ENCODE measurements around the gene GABRG3. TPM values are rescaled to one million over a fixed set of nuclear protein-coding genes. Genes with fewer than 3 reads are reported as not detected.

GABRG3 gene
- total and polyA plus RNA-seq, 2 of the 4 experiments (the other 2 are of a cell fraction), result not detected

DNA sequence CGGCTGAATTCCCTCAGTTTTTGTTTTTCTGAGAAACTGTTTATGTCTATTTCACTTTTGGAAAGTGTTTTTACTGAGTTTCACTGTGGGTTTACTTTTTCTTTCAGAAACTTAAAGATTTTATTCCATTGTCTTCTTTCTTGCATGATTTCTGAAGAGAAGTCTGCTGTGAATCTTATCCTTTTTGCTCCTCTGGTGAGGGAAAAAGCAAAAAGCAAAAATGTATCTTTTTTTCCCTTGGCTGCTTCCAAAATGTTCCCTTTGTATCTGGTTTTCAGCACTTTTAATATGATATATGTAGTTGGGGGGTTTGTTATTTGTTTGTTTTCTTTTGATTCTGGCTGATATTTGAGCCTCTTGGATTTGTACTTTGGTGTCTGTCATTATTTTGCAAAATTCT is 538.0 kb downstream of the GABRG3 start:
- Histone ChIP-seq H3K36me3 (ENCODE audit: control insufficient read depth, insufficient read depth, low read length) (no peaks in the 10 kb centered on the region), H4K91ac (ENCODE audit: insufficient read depth, low read depth, low read length) (no peak overlapping the region), H3K4me2 (ENCODE audit: low read depth, low read length) (no peak overlapping the region), H3K79me1 (ENCODE audit: low read depth in 1 of 2, low read length in 2 of 2) (no peaks in the 10 kb centered on the region), H3K56ac (ENCODE audit: extremely low read depth, insufficient read depth, low read length) (no peak overlapping the region), H2AFZ (replicated peaks; ENCODE audit: low read length, poor library complexity) (no peak overlapping the region), H3K27ac (ENCODE audit: insufficient read depth, low read length) (no peak overlapping the region), H2BK15ac (ENCODE audit: low read depth, low read length) (no peak overlapping the region), H3K14ac (replicated peaks; ENCODE audit: low read depth, low read length) (no peak overlapping the region), H3K18ac (ENCODE audit: low read depth, low read length) (no peak overlapping the region), H3K4me3 (ENCODE audit: insufficient read depth, low read depth, low read length) (no peak overlapping the region), H3K9me1 (ENCODE audit: insufficient read depth, low read length) (no peaks in the 10 kb centered on the region), H3K27me3 (ENCODE audit: control insufficient read depth, insufficient read depth, low read length) (no peaks in the 10 kb centered on the region), H3K23ac (ENCODE audit: low read depth, low read length) (no peak overlapping the region), H2AK5ac (ENCODE audit: low read depth, low read length) (no peak overlapping the region), H3K9ac (ENCODE audit: low read depth, low read length) (no peak overlapping the region), H3K4me1 (ENCODE audit: control insufficient read depth, insufficient read depth, low read length) (no peaks in the 10 kb centered on the region), H2BK20ac (ENCODE audit: low read depth, low read length) (no peak overlapping the region), H3K4ac (ENCODE audit: low read depth, low read length) (no peak overlapping the region), H4K8ac (ENCODE audit: low read depth in 2 of 2, low read length in 2 of 2) (no peak overlapping the region), H4K5ac (ENCODE audit: low read depth, low read length) (no peak overlapping the region), H3K9me3 (ENCODE audit: control insufficient read depth, insufficient read depth, low read length) (peaks cover 9% of the 10 kb centered on the region; the same call in 1 of the 2 replicates), H2BK5ac (ENCODE audit: low read depth, low read length, poor library complexity, severe bottlenecking) (no peak overlapping the region), H2BK120ac (ENCODE audit: low read depth, low read length) (no peak overlapping the region), H4K20me1 (ENCODE audit: insufficient read depth, low read length) (no peaks in the 10 kb centered on the region), H2AK9ac (replicated peaks; ENCODE audit: low read depth, low read length, poor library complexity) (no peak overlapping the region)
- intact Hi-C loops (cut with micrococcal nuclease), result no loop called here
- TF ChIP-seq RFX5 (IDR thresholded peaks at IDR 0.05; ENCODE audit: low read depth, low read length), result no peak
- TF ChIP-seq RCOR1 (IDR thresholded peaks at IDR 0.05; ENCODE audit: insufficient replicate concordance, low read length), result no peak
- TF ChIP-seq MAZ (IDR thresholded peaks at IDR 0.05; ENCODE audit: borderline replicate concordance, low read depth, low read length), result no peak
- TF ChIP-seq POLR2A (IDR thresholded peaks at IDR 0.05; ENCODE audit: low read depth, low read length), result no peak
- no peak for TF ChIP-seq MAFK (IDR thresholded peaks at IDR 0.05; ENCODE audit: low read depth, low read length)
- TF ChIP-seq RAD21 (IDR thresholded peaks at IDR 0.05; ENCODE audit: low read length), result no peak
- TF ChIP-seq FOS (IDR thresholded peaks at IDR 0.05; ENCODE audit: low read depth, low read length), result no peak
- TF ChIP-seq, protein P1, sequence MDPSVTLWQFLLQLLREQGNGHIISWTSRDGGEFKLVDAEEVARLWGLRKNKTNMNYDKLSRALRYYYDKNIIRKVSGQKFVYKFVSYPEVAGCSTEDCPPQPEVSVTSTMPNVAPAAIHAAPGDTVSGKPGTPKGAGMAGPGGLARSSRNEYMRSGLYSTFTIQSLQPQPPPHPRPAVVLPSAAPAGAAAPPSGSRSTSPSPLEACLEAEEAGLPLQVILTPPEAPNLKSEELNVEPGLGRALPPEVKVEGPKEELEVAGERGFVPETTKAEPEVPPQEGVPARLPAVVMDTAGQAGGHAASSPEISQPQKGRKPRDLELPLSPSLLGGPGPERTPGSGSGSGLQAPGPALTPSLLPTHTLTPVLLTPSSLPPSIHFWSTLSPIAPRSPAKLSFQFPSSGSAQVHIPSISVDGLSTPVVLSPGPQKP (IDR thresholded peaks at IDR 0.05; ENCODE audit: borderline replicate concordance, low read depth, low read length), result no peak
- TF ChIP-seq MXI1 (IDR thresholded peaks at IDR 0.05; ENCODE audit: borderline replicate concordance, low read depth, low read length), result no peak
- no peak for TF ChIP-seq CHD1 (IDR thresholded peaks at IDR 0.05; ENCODE audit: low read depth, low read length)
- TF ChIP-seq, protein P2, sequence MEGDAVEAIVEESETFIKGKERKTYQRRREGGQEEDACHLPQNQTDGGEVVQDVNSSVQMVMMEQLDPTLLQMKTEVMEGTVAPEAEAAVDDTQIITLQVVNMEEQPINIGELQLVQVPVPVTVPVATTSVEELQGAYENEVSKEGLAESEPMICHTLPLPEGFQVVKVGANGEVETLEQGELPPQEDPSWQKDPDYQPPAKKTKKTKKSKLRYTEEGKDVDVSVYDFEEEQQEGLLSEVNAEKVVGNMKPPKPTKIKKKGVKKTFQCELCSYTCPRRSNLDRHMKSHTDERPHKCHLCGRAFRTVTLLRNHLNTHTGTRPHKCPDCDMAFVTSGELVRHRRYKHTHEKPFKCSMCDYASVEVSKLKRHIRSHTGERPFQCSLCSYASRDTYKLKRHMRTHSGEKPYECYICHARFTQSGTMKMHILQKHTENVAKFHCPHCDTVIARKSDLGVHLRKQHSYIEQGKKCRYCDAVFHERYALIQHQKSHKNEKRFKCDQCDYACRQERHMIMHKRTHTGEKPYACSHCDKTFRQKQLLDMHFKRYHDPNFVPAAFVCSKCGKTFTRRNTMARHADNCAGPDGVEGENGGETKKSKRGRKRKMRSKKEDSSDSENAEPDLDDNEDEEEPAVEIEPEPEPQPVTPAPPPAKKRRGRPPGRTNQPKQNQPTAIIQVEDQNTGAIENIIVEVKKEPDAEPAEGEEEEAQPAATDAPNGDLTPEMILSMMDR (conservative IDR thresholded peaks at IDR 0.05; ENCODE audit: low read depth, low read length), result no peak
- no peak for TF ChIP-seq NFE2L2 (IDR thresholded peaks at IDR 0.05; ENCODE audit: low read depth, low read length)
- TF ChIP-seq, protein P3, sequence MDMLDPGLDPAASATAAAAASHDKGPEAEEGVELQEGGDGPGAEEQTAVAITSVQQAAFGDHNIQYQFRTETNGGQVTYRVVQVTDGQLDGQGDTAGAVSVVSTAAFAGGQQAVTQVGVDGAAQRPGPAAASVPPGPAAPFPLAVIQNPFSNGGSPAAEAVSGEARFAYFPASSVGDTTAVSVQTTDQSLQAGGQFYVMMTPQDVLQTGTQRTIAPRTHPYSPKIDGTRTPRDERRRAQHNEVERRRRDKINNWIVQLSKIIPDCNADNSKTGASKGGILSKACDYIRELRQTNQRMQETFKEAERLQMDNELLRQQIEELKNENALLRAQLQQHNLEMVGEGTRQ (IDR thresholded peaks at IDR 0.05; ENCODE audit: low read depth, low read length), result no peak
- TF ChIP-seq BHLHE40 (IDR thresholded peaks at IDR 0.05; ENCODE audit: low read depth, low read length), result no peak
- TF ChIP-seq CEBPB (IDR thresholded peaks at IDR 0.05; ENCODE audit: low read depth, low read length), result no peak
- no peak for TF ChIP-seq SMC3 (IDR thresholded peaks at IDR 0.05; ENCODE audit: low read depth, low read length)
- no CpG with 5 or more reads among the region's 1 CpG for WGBS, 2 experiments (ENCODE audit: extremely low coverage in 2 of 2, insufficient read length in 1 of 2)
- POLR2A ChIA-PET (ENCODE audit: unreplicated experiment), result no interaction called here
- no peak for ATAC-seq (ENCODE audit: low read depth)
- DNase-seq, result no peak
- in situ Hi-C loops (cut with MboI; ENCODE audit: low sequenced_read_pairs), result no loop called here
- dilution Hi-C loops (cut with HindIII; ENCODE audit: low sequenced_read_pairs, unreplicated experiment), result no loop called here
- BruUV-seq (replicated peaks), result no TSS peak
- CTCF ChIA-PET, result no interaction called here

Measured in IMR-90 (cell line).